ENCODE results near the gene OR2T8. TPM values are rescaled to one million over a fixed set of nuclear protein-coding genes. Genes with fewer than 3 reads are reported as not detected.

OR2T8 gene
- total and polyA plus RNA-seq, 2 donors, result not detected

Other genes with a start within 250 kb of the OR2T8 start
- gene OR13G1, start 240.5 kb upstream of the OR2T8 start, total RNA-seq, result not detected
- gene OR13G1, start 240.5 kb upstream of the OR2T8 start, polyA plus RNA-seq, result not detected
- not detected for gene OR6F1, start 203.6 kb upstream of the OR2T8 start, total RNA-seq
- gene OR6F1, start 203.6 kb upstream of the OR2T8 start, polyA plus RNA-seq, result not detected
- not detected for gene OR14K1, start 181.6 kb upstream of the OR2T8 start, total RNA-seq
- gene OR14K1, start 181.6 kb upstream of the OR2T8 start, polyA plus RNA-seq, result not detected
- not detected for gene OR14A2, start 172.1 kb upstream of the OR2T8 start, total RNA-seq
- gene OR14A2, start 172.1 kb upstream of the OR2T8 start, polyA plus RNA-seq, result not detected
- not detected for gene OR1C1, start 159.7 kb upstream of the OR2T8 start, total RNA-seq
- not detected for gene OR1C1, start 159.7 kb upstream of the OR2T8 start, polyA plus RNA-seq
- not detected for gene OR14A16, start 96.1 kb upstream of the OR2T8 start, total RNA-seq
- not detected for gene OR14A16, start 96.1 kb upstream of the OR2T8 start, polyA plus RNA-seq
- not detected for gene OR11L1, start 78.4 kb upstream of the OR2T8 start, total RNA-seq
- not detected for gene OR11L1, start 78.4 kb upstream of the OR2T8 start, polyA plus RNA-seq
- 3.1 TPM for gene TRIM58, start 63.1 kb upstream of the OR2T8 start, total RNA-seq
- gene TRIM58, start 63.1 kb upstream of the OR2T8 start, polyA plus RNA-seq, result 0.43 TPM
- 0.53 TPM for gene OR2W3, start 24.7 kb upstream of the OR2T8 start, total RNA-seq
- gene OR2W3, start 24.7 kb upstream of the OR2T8 start, polyA plus RNA-seq, result 0.47 TPM
- not detected for gene OR2AJ1, start 4.6 kb downstream of the OR2T8 start, total RNA-seq
- not detected for gene OR2AJ1, start 4.6 kb downstream of the OR2T8 start, polyA plus RNA-seq
- gene OR2L8, start 28.6 kb downstream of the OR2T8 start, total RNA-seq, result 0.53 TPM
- not detected for gene OR2L8, start 28.6 kb downstream of the OR2T8 start, polyA plus RNA-seq
- not detected for gene OR2AK2, start 45.0 kb downstream of the OR2T8 start, total RNA-seq
- not detected for gene OR2AK2, start 45.0 kb downstream of the OR2T8 start, polyA plus RNA-seq
- not detected for gene OR2L5, start 93.4 kb downstream of the OR2T8 start, total RNA-seq
- not detected for gene OR2L5, start 93.4 kb downstream of the OR2T8 start, polyA plus RNA-seq
- 0.11 TPM for gene OR2L2, start 109.8 kb downstream of the OR2T8 start, total RNA-seq
- 0.01 TPM for gene OR2L2, start 109.8 kb downstream of the OR2T8 start, polyA plus RNA-seq
- not detected for gene OR2L3, start 126.6 kb downstream of the OR2T8 start, total RNA-seq
- gene OR2L3, start 126.6 kb downstream of the OR2T8 start, polyA plus RNA-seq, result not detected
- not detected for gene OR2L13, start 174.9 kb downstream of the OR2T8 start, total RNA-seq
- gene OR2L13, start 174.9 kb downstream of the OR2T8 start, polyA plus RNA-seq, result 0.04 TPM
- gene OR2M5, start 224.9 kb downstream of the OR2T8 start, total RNA-seq, result not detected
- not detected for gene OR2M5, start 224.9 kb downstream of the OR2T8 start, polyA plus RNA-seq